Activated CD4-positive, alpha-beta T cell treated with anti-CD3 and anti-CD28 coated beads for 4 hours (primary cell): ENCODE data around the gene CHI3L1.

ENCODE experiments used
- DNase-seq, 2 donors: peaks; one replicate each; pipeline ENCODE4 v3.0.0-alpha.2; 2020

CHI3L1 gene

DNA sequence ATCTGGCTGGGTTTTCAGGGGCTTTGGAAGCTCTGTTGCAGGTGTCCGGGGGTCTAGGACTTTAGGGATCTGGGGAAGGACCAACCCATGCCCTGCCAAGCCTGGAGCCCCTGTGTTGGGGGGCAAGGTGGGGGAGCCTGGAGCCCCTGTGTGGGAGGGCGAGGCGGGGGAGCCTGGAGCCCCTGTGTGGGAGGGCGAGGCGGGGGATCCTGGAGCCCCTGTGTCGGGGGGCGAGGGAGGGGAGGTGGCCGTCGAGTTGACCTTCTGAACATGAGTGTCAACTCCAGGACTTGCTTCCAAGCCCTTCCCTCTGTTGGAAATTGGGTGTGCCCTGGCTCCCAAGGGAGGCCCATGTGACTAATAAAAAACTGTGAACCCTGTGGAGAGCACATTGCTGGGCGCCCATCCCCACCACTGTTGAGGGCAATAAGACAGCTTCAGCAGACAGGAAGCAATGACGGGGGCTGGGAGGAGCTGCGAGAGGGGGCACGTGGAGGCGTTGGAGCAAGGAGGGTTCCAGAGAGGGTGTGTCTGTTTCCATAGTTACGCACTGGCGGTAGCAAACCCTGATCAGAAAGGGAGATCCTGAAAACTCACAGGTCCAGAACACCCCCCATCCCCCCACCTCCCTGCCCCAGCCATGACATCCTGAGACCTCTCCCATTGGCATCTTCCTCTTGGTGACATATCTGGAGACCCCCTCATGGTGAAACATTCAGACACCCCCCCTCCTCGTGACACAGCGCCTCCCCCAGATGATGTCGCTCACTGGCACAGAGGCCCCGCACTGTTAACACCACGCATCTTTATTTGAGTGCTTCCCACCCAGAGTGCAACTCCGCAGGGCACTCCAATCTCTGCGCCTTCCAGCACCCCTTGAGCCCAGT is 19.2 kb downstream of the CHI3L1 start:
- DNase-seq: no peak

GRCh38 chr1:203166192-203166940 is 20.1 kb downstream of the CHI3L1 start:
- no peak for DNase-seq

- DNase-seq: no peak
These were observed 20.7 kb downstream of the CHI3L1 start for GRCh38 chr1:203165800-203166161.

- no peak for DNase-seq
These were observed 21.3 kb downstream of the CHI3L1 start for GRCh38 chr1:203165101-203165799.

GRCh38 chr1:203163891-203164635 is 22.4 kb downstream of the CHI3L1 start:
- no peak for DNase-seq

DNA sequence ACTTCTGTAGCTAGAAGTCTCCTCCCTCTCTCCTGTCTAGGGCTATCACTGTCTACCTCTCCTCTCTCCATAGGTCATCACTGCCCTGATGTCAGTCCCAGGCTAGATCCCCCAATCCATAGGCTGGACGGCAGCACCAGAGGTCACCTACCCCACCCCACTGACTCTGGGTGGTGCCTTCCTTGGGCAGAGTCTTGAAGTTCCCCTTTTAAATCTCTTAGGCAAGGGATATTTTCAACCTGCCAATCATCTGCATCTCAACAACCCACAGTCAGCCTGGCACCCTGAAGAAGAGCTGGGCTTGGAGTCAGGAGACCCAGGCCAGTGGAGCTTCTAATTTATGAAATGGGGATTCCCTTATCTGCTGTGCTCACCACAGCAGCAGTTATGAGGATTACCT is 24.1 kb downstream of the CHI3L1 start:
- no peak for DNase-seq

GRCh38 chr1:203161703-203162102 is 24.8 kb downstream of the CHI3L1 start:
- DNase-seq: no peak

DNA sequence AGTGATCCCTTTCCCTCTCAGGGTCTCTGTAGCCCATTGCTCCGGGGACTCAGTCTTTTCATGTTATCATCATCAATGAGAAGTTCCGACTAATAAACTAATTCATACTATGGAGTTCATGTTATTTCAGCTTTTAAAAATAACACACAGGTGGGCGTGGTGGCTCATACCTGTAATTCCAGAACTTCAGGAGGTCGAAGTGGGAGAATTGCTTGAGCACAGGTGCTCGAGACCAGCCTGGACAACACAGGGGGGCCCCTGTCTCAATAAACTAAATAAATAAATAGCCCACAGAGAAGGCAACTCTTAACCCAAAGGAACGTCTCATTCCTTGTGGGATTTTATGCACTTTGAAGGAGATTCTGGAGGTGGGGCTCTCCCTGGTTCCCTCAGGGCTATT is 25.3 kb downstream of the CHI3L1 start:
- no peak for DNase-seq

DNA sequence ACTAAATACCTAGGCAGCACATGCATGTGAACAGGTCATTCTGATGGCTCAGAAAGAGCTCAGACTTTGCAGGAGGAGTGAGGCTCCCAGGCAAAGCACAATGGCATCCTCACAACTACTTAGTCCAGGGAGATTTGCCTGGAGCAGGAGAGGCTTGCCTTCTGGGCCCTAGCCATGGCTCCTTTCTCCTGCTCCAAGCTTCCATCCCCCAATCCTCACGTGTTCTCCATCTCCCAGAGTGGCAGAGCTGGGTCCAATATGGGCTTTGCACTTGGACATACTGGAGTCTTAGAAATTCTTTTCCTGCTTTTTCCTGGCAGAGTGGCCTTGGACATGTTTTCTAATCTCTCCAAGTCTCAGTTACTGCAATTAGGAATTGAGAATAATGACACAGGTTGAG is 26.7 kb downstream of the CHI3L1 start:
- no peak for DNase-seq

DNA sequence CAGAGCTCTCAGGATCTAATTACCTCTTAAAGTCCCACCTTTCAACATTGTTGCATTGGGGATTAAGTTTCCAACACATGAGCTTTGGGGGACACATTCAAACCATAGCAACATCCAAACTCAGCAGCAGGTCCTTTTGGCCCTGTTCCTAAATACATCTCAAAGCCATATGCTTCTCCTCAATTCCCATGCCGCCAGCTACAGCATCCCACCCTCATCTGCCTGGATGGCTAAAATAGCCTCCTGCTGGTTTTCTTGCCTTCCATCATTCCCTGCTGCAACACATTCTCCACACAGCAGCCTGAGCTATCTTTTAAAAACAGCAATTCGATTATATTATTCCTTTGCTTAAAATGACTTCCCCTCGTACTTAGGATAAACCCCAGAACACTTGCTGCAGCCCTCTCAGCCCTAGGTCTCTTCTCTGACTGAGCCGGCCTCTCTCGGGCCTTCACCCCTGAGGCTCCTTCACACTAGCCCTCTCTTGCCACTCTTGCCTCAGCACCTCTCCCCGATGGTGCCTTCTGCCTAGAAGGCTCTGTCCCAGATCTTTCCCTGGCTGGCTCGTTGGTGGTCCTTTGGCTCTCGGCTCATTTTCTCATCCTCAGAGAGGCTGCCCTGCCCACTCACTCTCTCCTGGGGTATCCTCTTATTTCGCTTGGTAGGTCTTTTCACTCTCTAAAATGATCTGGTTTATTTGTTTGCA is 27.4 kb downstream of the CHI3L1 start:
- no peak for DNase-seq

DNA sequence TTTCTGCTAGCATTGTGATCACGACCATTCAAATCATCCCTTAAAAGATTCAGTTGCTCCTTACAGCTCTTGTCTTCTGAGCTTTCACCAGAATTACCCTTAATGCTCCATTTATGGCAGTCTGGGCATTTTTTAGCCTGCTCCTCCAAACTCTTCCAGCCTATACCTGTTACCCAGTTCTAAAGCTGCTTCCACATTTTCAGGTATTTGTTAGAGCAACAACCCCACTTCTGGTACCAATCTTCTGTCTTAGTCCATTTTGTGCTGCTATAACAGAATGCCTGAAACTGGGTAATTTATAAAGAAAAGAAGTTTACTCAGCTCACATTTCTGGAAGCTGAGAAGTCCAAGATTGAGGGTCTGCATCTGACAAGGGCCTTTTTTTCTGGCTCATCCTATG is 28.1 kb downstream of the CHI3L1 start:
- DNase-seq: no peak

DNA sequence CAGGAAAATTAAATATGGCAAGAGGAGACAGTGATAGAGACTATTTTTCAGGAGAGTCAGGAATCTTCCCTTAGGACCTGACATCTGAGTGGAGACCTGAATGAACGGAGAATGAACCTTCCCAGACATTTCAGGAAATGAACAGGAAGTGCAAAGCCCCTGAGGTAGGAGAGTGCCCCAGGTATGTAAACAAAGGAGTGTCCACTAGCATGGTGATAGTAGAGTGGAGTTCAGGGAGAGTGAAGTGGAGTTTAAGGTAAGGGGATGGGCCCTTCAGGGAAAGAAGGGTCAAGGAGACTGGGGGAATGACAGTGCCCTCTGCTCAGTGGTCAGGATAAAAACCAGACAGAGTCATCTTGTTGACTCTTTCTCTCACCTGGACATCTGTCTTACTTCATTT is 30.2 kb downstream of the CHI3L1 start:
- DNase-seq: no peak

DNA sequence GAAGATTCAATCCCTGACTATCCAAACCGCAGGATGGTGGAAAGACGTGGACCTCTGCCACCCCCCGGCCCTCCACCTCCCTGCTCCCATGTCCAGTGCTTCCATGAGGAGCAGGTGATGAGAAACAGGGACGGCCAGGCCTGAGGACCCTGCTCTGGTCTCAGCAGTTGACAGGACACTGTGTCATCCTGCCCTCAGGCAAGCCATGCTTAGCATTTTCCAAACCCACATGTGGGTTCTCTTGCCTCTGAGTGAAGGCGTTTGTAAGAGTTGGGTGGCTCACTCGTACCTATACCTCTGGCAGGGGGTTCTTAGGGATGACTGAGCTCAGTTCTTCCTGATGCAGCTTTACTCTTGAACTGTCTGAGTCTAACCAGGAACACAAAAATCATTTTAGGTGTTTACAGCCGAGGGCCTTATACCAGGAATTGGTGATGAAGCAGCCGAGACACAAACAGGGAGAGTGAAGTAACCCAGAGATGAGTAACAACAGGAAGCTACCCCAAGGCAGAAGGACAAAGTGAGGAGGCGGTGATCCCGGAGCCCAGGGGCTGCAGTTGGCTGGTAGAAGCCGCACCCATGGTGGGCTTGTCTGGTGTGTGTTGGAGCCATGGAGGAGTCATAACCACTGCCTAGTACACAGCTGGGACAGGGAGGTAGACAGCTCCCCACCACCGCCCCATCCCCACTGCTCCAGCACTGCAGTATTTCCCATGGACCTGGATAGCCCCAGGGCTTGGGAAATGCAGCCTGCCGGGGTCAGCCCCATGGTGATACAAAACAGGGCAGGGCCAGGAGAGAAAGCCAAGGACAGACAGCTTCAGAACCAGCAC is 32.3 kb downstream of the CHI3L1 start:
- DNase-seq: no peak

DNA sequence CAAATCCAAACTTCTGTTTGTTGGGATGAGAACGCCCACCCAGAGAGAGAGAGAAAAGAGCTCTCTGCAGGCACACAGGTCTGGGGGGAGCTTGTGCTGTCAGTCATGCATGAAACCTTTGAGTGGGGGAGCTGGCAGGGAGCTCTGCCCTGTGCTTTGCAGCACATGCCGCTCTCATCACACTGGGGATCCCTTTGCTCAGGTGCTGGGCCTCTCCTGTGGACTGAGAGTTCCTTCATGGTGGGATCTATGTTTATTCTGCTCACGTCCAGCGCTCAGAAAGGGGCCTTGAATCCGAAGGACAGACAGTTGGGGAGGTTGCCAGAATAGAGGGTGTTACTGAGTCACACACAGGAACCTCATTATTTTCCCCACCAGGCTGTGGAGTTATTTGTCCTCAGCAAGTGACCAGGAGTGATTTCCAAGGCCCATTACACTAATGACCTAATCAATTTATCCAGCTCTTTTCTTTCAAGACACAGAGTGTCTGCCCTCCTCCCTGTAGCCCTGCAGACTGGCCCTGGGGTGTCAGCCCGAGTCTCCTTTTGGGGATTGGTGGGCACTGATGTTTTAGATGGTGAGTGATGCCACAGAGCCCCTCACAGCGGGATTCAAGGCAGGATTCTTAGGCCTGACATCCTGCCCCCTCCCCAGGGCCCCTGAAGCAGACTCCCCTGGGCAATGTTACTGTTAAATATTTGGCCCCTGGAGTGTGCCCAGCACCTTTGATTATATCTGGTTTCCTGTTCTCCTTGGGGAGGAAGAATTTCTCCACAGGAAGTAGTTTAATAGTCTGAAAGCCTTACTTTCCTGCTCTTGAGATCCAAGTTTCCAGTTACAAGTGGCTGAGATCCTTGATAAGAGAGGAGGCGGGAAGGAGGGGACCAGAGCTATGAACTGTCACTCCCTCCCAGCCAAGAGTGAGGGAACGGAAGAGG is 33.2 kb downstream of the CHI3L1 start:
- no peak for DNase-seq

- DNase-seq: no peak
These were observed 34.1 kb downstream of the CHI3L1 start for GRCh38 chr1:203152158-203153034.

GRCh38 chr1:203151362-203152157 is 34.9 kb downstream of the CHI3L1 start:
- DNase-seq: no peak

GRCh38 chr1:203150511-203151297 is 35.8 kb downstream of the CHI3L1 start:
- DNase-seq: no peak
